A673 (cell line): ENCODE data around the gene TOP2B. TPM values are rescaled to one million over a fixed set of nuclear protein-coding genes. Genes with fewer than 3 reads are reported as not detected.

Source experiments
- BruUV-seq: library from RNA; stranded (reverse); fragments of 400-500 nt; replicated peaks from 2 replicates; lab custom pipeline; 2021; lab: Mats Ljungman, UMichigan
- CTCF ChIA-PET: fragments of 300-600 bp; sonication (Branson Sonifier 250); formaldehyde crosslinking; loops from one replicate; lab custom pipeline; 2022; ENCODE audit warnings: antibody characterized with exemption; lab: Charles Lee
- POLR2A ChIA-PET: fragments of 300-600 bp; sonication (Branson Sonifier 250); formaldehyde crosslinking; loops from one replicate; lab custom pipeline; 2022; ENCODE audit warnings: antibody characterized with exemption; ENCODE audit not compliant: low non-redundant PET; lab: Charles Lee
- DNase-seq: peaks from one replicate; pipeline ENCODE4 v3.0.0-alpha.2; 2015; ENCODE audit warnings: low spot score
- H3K27ac ChIP-seq: fragments of 200-600 bp; sonication (generic); 2 replicates; pipeline ENCODE4 v1.5.1; 2016; ENCODE audit warnings: mixed run types, low read depth, mild to moderate bottlenecking, mixed read lengths, antibody characterized with exemption, low read length; ENCODE audit not compliant: poor library complexity, severe bottlenecking
- H3K27me3 ChIP-seq: fragments of 200-600 bp; sonication (generic); replicated peaks from 2 replicates; pipeline ENCODE4 v1.6.1; 2017; ENCODE audit warnings: mixed run types, low read depth, mild to moderate bottlenecking, mixed read lengths, antibody characterized with exemption, low read length; ENCODE audit not compliant: insufficient read depth, poor library complexity
- H3K36me3 ChIP-seq: fragments of 200-600 bp; sonication (generic); 2 replicates; pipeline ENCODE4 v1.6.1; 2016; ENCODE audit warnings: mixed run types, mild to moderate bottlenecking, mixed read lengths, antibody characterized with exemption, low read length; ENCODE audit not compliant: insufficient read depth, poor library complexity, severe bottlenecking
- H3K4me1 ChIP-seq: fragments of 200-600 bp; sonication (generic); 2 replicates; pipeline ENCODE4 v1.6.1; 2017; ENCODE audit warnings: mixed run types, mild to moderate bottlenecking, mixed read lengths, antibody characterized with exemption, low read length; ENCODE audit not compliant: insufficient read depth, poor library complexity, severe bottlenecking
- H3K4me3 ChIP-seq: fragments of 200-600 bp; sonication (generic); 2 replicates; pipeline ENCODE4 v1.5.1; 2016; ENCODE audit warnings: low read depth, mixed run types, mild to moderate bottlenecking, mixed read lengths, low read length; ENCODE audit not compliant: poor library complexity, severe bottlenecking
- H3K9me3 ChIP-seq: fragments of 200-600 bp; sonication (generic); 2 replicates; pipeline ENCODE4 v1.6.1; 2016; ENCODE audit warnings: mixed run types, low read depth, mild to moderate bottlenecking, mixed read lengths, antibody characterized with exemption, low read length; ENCODE audit not compliant: poor library complexity, severe bottlenecking
- EZH2 ChIP-seq: fragments of 200-600 bp; sonication (generic); IDR thresholded peaks from 2 replicates; pipeline ENCODE4 v1.6.1; 2017; ENCODE audit warnings: borderline replicate concordance, low read depth, mild to moderate bottlenecking, mixed read lengths, antibody characterized with exemption, low read length; ENCODE audit not compliant: poor library complexity, severe bottlenecking
- intact Hi-C: fragments of 100-400 bp; cut with micrococcal nuclease; formaldehyde crosslinking; loops from one replicate; pipeline ENCODE4 v1.10.0; 2022; ENCODE audit not compliant: unreplicated experiment
- total RNA-seq: library from RNA; stranded (reverse); gene quantifications from 2 replicates; pipeline ENCODE4 v1.2.3, GENCODE V29; 2021
- TF ChIP-seq, protein P1 (sequence below): fragments of 300-800, 200-600 bp; sonication (generic); conservative IDR thresholded peaks from 2 replicates; pipeline ENCODE4 v1.5.1; 2017; ENCODE audit warnings: low read depth, mild to moderate bottlenecking, antibody characterized with exemption, low read length, moderate library complexity, mixed read lengths

The TOP2B gene
- total RNA-seq, 1 experiment from 2014 or later = 154 TPM

DNA sequence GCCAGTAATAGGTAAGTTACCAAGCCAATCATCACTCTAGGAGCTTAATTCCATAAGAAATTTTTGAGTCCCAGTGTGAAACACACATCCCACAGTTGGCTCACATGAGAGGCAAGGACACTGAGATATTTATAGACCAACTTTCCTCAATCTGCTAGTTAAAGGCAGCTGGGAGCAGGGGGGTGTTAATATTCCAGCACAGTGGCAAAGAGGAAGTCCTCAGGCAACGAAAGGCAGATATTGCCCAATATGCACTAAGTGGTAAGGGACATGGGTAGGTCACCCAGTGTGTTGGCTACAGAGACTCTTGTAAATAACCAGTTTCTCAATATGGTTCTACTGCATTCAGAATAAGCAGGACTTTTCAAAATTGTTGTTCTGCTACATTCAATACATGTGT is 61.0 kb downstream of the TOP2B start:
- intact Hi-C loops = no loop called here
- no peaks in the 10 kb centered on the region for H3K9me3 ChIP-seq
- no peaks in the 10 kb centered on the region for H3K27me3 ChIP-seq
- POLR2A ChIA-PET = no interaction called here
- CTCF ChIA-PET = no interaction called here
- no peaks in the 10 kb centered on the region for H3K4me1 ChIP-seq
- no TSS peak for BruUV-seq
- TF ChIP-seq, protein P1, sequence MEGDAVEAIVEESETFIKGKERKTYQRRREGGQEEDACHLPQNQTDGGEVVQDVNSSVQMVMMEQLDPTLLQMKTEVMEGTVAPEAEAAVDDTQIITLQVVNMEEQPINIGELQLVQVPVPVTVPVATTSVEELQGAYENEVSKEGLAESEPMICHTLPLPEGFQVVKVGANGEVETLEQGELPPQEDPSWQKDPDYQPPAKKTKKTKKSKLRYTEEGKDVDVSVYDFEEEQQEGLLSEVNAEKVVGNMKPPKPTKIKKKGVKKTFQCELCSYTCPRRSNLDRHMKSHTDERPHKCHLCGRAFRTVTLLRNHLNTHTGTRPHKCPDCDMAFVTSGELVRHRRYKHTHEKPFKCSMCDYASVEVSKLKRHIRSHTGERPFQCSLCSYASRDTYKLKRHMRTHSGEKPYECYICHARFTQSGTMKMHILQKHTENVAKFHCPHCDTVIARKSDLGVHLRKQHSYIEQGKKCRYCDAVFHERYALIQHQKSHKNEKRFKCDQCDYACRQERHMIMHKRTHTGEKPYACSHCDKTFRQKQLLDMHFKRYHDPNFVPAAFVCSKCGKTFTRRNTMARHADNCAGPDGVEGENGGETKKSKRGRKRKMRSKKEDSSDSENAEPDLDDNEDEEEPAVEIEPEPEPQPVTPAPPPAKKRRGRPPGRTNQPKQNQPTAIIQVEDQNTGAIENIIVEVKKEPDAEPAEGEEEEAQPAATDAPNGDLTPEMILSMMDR = no peak
- no peak for TF ChIP-seq EZH2
- H3K27ac ChIP-seq = no peak overlapping the region
- H3K4me3 ChIP-seq = no peak overlapping the region
- H3K36me3 ChIP-seq = peaks cover 68% of the 10 kb centered on the region
- no peak for DNase-seq

DNA sequence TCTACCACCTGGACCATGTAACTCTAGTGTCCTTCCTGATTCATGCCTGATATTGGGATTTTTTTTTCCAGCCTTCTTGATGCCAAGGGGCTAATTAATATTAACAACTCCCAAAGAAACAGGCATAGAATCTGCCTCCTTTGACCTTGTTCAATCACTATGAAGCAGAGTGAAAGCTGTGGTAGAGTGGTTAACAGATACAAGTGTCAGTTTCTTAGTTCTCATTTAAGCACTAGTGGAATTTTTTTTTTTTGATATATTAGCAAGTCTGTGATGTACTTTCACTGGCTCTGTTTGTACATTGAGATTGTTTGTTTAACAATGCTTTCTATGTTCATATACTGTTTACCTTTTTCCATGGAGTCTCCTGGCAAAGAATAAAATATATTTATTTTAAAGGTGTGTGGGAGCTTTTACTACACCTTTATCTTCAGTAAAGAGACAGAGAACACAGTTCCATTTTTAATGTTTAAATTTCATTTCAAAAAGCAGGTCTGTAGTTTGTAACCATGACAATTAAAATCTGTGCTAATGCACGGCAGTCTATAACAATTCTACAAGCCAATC is 67.1 kb downstream of the TOP2B start:
- peaks cover 44% of the 10 kb centered on the region for H3K36me3 ChIP-seq
- POLR2A ChIA-PET = no interaction called here
- no peaks in the 10 kb centered on the region for H3K9me3 ChIP-seq
- no peak overlapping the region for H3K27ac ChIP-seq
- TF ChIP-seq, protein P1 = no peak
- TF ChIP-seq EZH2 = no peak
- DNase-seq = no peak
- intact Hi-C loops = loop anchor here (10.0 kb wide), 3 partner anchors 173 to 503 kb away; partner anchors contain the start of gene RARB
- BruUV-seq = no TSS peak
- no peak overlapping the region for H3K4me3 ChIP-seq
- CTCF ChIA-PET = no interaction called here
- no peaks in the 10 kb centered on the region for H3K27me3 ChIP-seq
- peaks cover 13% of the 10 kb centered on the region for H3K4me1 ChIP-seq

DNA sequence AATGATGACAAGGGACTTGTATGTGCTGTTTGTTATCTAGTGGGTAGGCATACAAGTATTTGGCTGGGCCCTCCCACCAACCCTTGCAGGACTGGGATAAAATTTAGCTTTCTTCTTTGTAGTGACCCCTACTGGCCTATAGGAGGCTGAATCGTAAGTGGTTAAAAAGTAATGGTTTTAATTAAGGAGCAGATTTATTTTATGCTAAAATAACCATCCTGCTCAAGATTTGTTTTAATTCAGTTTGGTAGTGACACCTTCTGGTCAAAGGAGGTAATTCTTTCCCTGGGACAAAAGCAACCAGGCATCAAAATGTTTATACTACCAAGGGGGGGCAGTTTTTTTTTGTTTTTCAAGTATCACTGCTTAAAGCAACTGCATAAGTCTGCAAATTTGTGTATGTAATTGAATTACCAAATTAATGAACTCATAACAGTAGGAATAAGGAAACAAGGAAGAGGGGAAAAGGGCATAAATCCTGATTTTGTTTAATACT is 70.7 kb downstream of the TOP2B start:
- H3K27me3 ChIP-seq = no peaks in the 10 kb centered on the region
- POLR2A ChIA-PET = no interaction called here
- no peak overlapping the region for H3K4me3 ChIP-seq
- CTCF ChIA-PET = interaction anchor here (0.6 to 1.0 kb wide), 4 partner anchors 8 to 914 kb away, joined by 3 to 5 read pairs (median 4); no protein-coding TSS in a partner anchor
- peaks cover 14% of the 10 kb centered on the region for H3K4me1 ChIP-seq
- intact Hi-C loops = loop anchor here (2.0 to 10.0 kb wide), 7 partner anchors 169 to 909 kb away; partner anchors contain the start of gene RARB
- peak; percentile 83 for DNase-seq
- no peak for TF ChIP-seq EZH2
- TF ChIP-seq, protein P1 = peak; percentile 85; the same call in 1 of the 2 replicates
- H3K27ac ChIP-seq = no peak overlapping the region
- H3K36me3 ChIP-seq = peaks cover 25% of the 10 kb centered on the region
- BruUV-seq = no TSS peak
- H3K9me3 ChIP-seq = no peaks in the 10 kb centered on the region
